Osteocyte (in vitro differentiated cells): ENCODE results near the gene TNNI3. TPM values are rescaled to one million over a fixed set of nuclear protein-coding genes. Genes with fewer than 3 reads are reported as not detected.
A peak's percentile ranks its signal among the peaks of the same experiment; 100 is the strongest.
"Not testable (repeated sequence)": the region's sequence is repeated elsewhere in the genome, so short reads cannot be mapped to it uniquely, and the experiment has no call there.

ENCODE experiments used
- DNase-seq: peaks from one replicate; pipeline ENCODE4 v3.0.0; 2021; ENCODE audit warnings: mixed read lengths; ENCODE audit not compliant: unreplicated experiment; ENCODE audit errors: extremely low spot score
- H3K27ac Mint-ChIP-seq: one replicate; pipeline ENCODE4 v1.8.0; 2021; ENCODE audit warnings: mild to moderate bottlenecking, mixed read lengths; ENCODE audit not compliant: unreplicated experiment
- H3K27me3 Mint-ChIP-seq: one replicate; pipeline ENCODE4 v1.8.0; 2021; ENCODE audit warnings: mixed read lengths; ENCODE audit not compliant: unreplicated experiment
- H3K36me3 Mint-ChIP-seq: one replicate; pipeline ENCODE4 v1.8.0; 2021; ENCODE audit warnings: mixed read lengths; ENCODE audit not compliant: unreplicated experiment
- H3K4me1 Mint-ChIP-seq: one replicate; pipeline ENCODE4 v1.8.0; 2021; ENCODE audit warnings: mixed read lengths; ENCODE audit not compliant: unreplicated experiment
- H3K4me3 Mint-ChIP-seq: one replicate; pipeline ENCODE4 v1.8.0; 2021; ENCODE audit warnings: mild to moderate bottlenecking, moderate library complexity, mixed read lengths; ENCODE audit not compliant: unreplicated experiment
- H3K9me3 Mint-ChIP-seq: one replicate; pipeline ENCODE4 v1.8.0; 2021; ENCODE audit warnings: mixed read lengths; ENCODE audit not compliant: unreplicated experiment
- CTCF ChIP-seq: fragments of 200-600 bp; sonication (generic); IDR thresholded peaks from 2 replicates; pipeline ENCODE4 v1.5.0; 2021; ENCODE audit warnings: antibody characterized with exemption, mild to moderate bottlenecking, moderate library complexity
- total RNA-seq: library from RNA; stranded (reverse); gene quantifications from 2 replicates; pipeline ENCODE4 v1.2.1, GENCODE V29; 2021

The TNNI3 gene
- total RNA-seq, 1 donor from 2014 or later, result not detected

GRCh38 chr19:55158848-55159749 lies 1.6 kb upstream of the TNNI3 start:
- H3K9me3 Mint-ChIP-seq, result no peaks in the 10 kb centered on the region
- H3K27ac Mint-ChIP-seq, result no peak overlapping the region
- no peak for TF ChIP-seq CTCF
- H3K27me3 Mint-ChIP-seq, result peaks cover 13% of the 10 kb centered on the region
- DNase-seq, result no peak
- H3K4me3 Mint-ChIP-seq, result no peak overlapping the region
- no peaks in the 10 kb centered on the region for H3K36me3 Mint-ChIP-seq
- peaks cover 29% of the 10 kb centered on the region for H3K4me1 Mint-ChIP-seq

- Mint-ChIP-seq H3K4me1 (peaks cover 29% of the 10 kb centered on the region), H3K27ac (no peak overlapping the region), H3K36me3 (no peaks in the 10 kb centered on the region), H3K9me3 (no peaks in the 10 kb centered on the region), H3K4me3 (no peak overlapping the region), H3K27me3 (peaks cover 13% of the 10 kb centered on the region)
- TF ChIP-seq CTCF, result no peak
- no peak for DNase-seq
These were observed 891 bp upstream of the TNNI3 start for GRCh38 chr19:55158423-55158822.

- TF ChIP-seq CTCF, result no peak
- DNase-seq, result no peak
- peak overlapping the region; percentile 38 for H3K4me3 Mint-ChIP-seq
- peaks cover 13% of the 10 kb centered on the region for H3K27me3 Mint-ChIP-seq
- H3K9me3 Mint-ChIP-seq, result no peaks in the 10 kb centered on the region
- H3K36me3 Mint-ChIP-seq, result no peaks in the 10 kb centered on the region
- H3K27ac Mint-ChIP-seq, result no peak overlapping the region
- peaks cover 29% of the 10 kb centered on the region for H3K4me1 Mint-ChIP-seq
These were observed 1.1 kb downstream of the TNNI3 start for GRCh38 chr19:55156202-55157063.

GRCh38 chr19:55155784-55156183 lies 1.7 kb downstream of the TNNI3 start:
- not testable (repeated sequence) for H3K27ac Mint-ChIP-seq, H3K9me3 Mint-ChIP-seq, H3K36me3 Mint-ChIP-seq, H3K4me3 Mint-ChIP-seq, DNase-seq
- H3K27me3 Mint-ChIP-seq, result peaks cover 14% of the 10 kb centered on the region
- peaks cover 29% of the 10 kb centered on the region for H3K4me1 Mint-ChIP-seq

GRCh38 chr19:55153652-55154264 lies 3.8 kb downstream of the TNNI3 start:
- peaks cover 15% of the 10 kb centered on the region for H3K4me1 Mint-ChIP-seq

More at GRCh38 chr19:55153652-55154264, 3.8 kb downstream of the TNNI3 start:
- no peaks in the 10 kb centered on the region for H3K9me3 Mint-ChIP-seq
- no peak for TF ChIP-seq CTCF
- H3K27me3 Mint-ChIP-seq, result peaks cover 32% of the 10 kb centered on the region
- H3K27ac Mint-ChIP-seq, result no peak overlapping the region
- no peak for DNase-seq
- H3K36me3 Mint-ChIP-seq, result no peaks in the 10 kb centered on the region
- no peak overlapping the region for H3K4me3 Mint-ChIP-seq
